WTC11 (cell line): Measurements from ENCODE around the gene CPNE8. TPM values are rescaled to one million over a fixed set of nuclear protein-coding genes. Genes with fewer than 3 reads are reported as not detected.

Source experiments
- ATAC-seq: fragments of 200-7000 bp; cut with Tn5 transposase; 2 replicates; pipeline ENCODE4 v1.10.0; 2021; ENCODE audit warnings: mild to moderate bottlenecking, moderate library complexity
- CTCF ChIA-PET: fragments of 300-600 bp; sonication (Branson Sonifier 250); formaldehyde crosslinking; loops from one replicate; lab custom pipeline; 2021; ENCODE audit warnings: antibody characterized with exemption; lab: Charles Lee
- POLR2A ChIA-PET: fragments of 350-600 bp; sonication (Branson Sonifier 250); formaldehyde crosslinking; loops from one replicate; lab custom pipeline; 2021; ENCODE audit warnings: antibody characterized with exemption; lab: Charles Lee
- DNase-seq: peaks from one replicate; pipeline ENCODE4 v3.0.0; 2021; ENCODE audit warnings: low spot score
- H3K27ac Mint-ChIP-seq: 2 replicates; pipeline ENCODE4 v1.8.0; 2021; ENCODE audit warnings: mixed read lengths
- H3K27me3 Mint-ChIP-seq: 2 replicates; pipeline ENCODE4 v1.8.0; 2021; ENCODE audit warnings: low read depth, mild to moderate bottlenecking, moderate library complexity, mixed read lengths
- H3K36me3 Mint-ChIP-seq: 2 replicates; pipeline ENCODE4 v1.8.0; 2021; ENCODE audit warnings: mixed read lengths
- H3K4me1 Mint-ChIP-seq: 2 replicates; pipeline ENCODE4 v1.8.0; 2022; ENCODE audit warnings: mixed read lengths
- H3K4me3 Mint-ChIP-seq: 2 replicates; pipeline ENCODE4 v1.8.0; 2021; ENCODE audit warnings: mild to moderate bottlenecking, moderate library complexity, mixed read lengths
- H3K9me3 Mint-ChIP-seq: 2 replicates; pipeline ENCODE4 v1.8.0; 2021; ENCODE audit warnings: mixed read lengths
- AR ChIP-seq: fragments of 250-450 bp; sonication (Bioruptor Pico); IDR thresholded peaks from 2 replicates; pipeline ENCODE4 v1.9.0; 2021; ENCODE audit warnings: mild to moderate bottlenecking
- ARID4B ChIP-seq: sonication (generic); formaldehyde crosslinking; IDR thresholded peaks from 2 replicates; pipeline ENCODE4 v1.8.0; 2023; ENCODE audit warnings: missing genetic modification reagents, mild to moderate bottlenecking, borderline replicate concordance
- CTCF ChIP-seq: fragments of 200-600 bp; IDR thresholded peaks from 2 replicates; pipeline ENCODE4 v1.8.0; 2022; ENCODE audit warnings: antibody characterized with exemption
- E2F4 ChIP-seq: sonication (generic); formaldehyde crosslinking; IDR thresholded peaks from 2 replicates; pipeline ENCODE4 v1.8.1; 2022; ENCODE audit warnings: low read depth, mild to moderate bottlenecking, moderate library complexity, missing genetic modification reagents, borderline replicate concordance
- EMX1 ChIP-seq: fragments of 250-450 bp; sonication (Bioruptor Pico); IDR thresholded peaks from 2 replicates; pipeline ENCODE4 v1.8.0; 2021; ENCODE audit warnings: mild to moderate bottlenecking
- FOXK1 ChIP-seq: sonication (generic); formaldehyde crosslinking; IDR thresholded peaks from 2 replicates; pipeline ENCODE4 v1.8.0; 2022; ENCODE audit warnings: mild to moderate bottlenecking, moderate library complexity, missing genetic modification reagents
- IRF1 ChIP-seq: sonication (generic); formaldehyde crosslinking; IDR thresholded peaks from 2 replicates; pipeline ENCODE4 v1.8.0; 2023; ENCODE audit warnings: missing genetic modification reagents
- JUN ChIP-seq: sonication (generic); formaldehyde crosslinking; IDR thresholded peaks from 2 replicates; pipeline ENCODE4 v1.8.0; 2023; ENCODE audit warnings: mild to moderate bottlenecking, missing genetic modification reagents
- MYBL2 ChIP-seq: sonication (generic); formaldehyde crosslinking; IDR thresholded peaks from 2 replicates; pipeline ENCODE4 v1.8.1; 2023; ENCODE audit warnings: mild to moderate bottlenecking, moderate library complexity, missing genetic modification reagents
- NFE2L1 ChIP-seq: sonication (generic); formaldehyde crosslinking; IDR thresholded peaks from 2 replicates; pipeline ENCODE4 v1.8.1; 2023; ENCODE audit warnings: missing genetic modification reagents
- TEAD1 ChIP-seq: sonication (generic); formaldehyde crosslinking; IDR thresholded peaks from 2 replicates; pipeline ENCODE4 v1.8.0; 2022; ENCODE audit warnings: mild to moderate bottlenecking, missing genetic modification reagents
- ZBTB21 ChIP-seq: sonication (generic); formaldehyde crosslinking; IDR thresholded peaks from 2 replicates; pipeline ENCODE4 v1.8.1; 2023; ENCODE audit warnings: mild to moderate bottlenecking, missing genetic modification reagents, borderline replicate concordance
- ZNF232 ChIP-seq: sonication (generic); formaldehyde crosslinking; IDR thresholded peaks from 2 replicates; pipeline ENCODE4 v1.8.0; 2022; ENCODE audit warnings: mild to moderate bottlenecking, missing genetic modification reagents
- ZNF532 ChIP-seq: fragments of 250-450 bp; sonication (Bioruptor Pico); IDR thresholded peaks from 2 replicates; pipeline ENCODE4 v1.9.0; 2021; ENCODE audit warnings: mild to moderate bottlenecking, borderline replicate concordance
- total RNA-seq: library from RNA; stranded (reverse); gene quantifications from 3 replicates; pipeline ENCODE4 v1.2.3, GENCODE V29; 2021
- TF ChIP-seq, protein P1 (sequence below): sonication (generic); formaldehyde crosslinking; IDR thresholded peaks from 2 replicates; pipeline ENCODE4 v1.8.1; 2023; ENCODE audit warnings: mild to moderate bottlenecking, missing genetic modification reagents, borderline replicate concordance
- TF ChIP-seq, protein P2 (sequence below): sonication (generic); formaldehyde crosslinking; IDR thresholded peaks from 2 replicates; pipeline ENCODE4 v1.8.0; 2022; ENCODE audit warnings: mild to moderate bottlenecking, missing genetic modification reagents

Gene CPNE8
- total RNA-seq, 1 experiment from 2014 or later, result 8.3 TPM

DNA sequence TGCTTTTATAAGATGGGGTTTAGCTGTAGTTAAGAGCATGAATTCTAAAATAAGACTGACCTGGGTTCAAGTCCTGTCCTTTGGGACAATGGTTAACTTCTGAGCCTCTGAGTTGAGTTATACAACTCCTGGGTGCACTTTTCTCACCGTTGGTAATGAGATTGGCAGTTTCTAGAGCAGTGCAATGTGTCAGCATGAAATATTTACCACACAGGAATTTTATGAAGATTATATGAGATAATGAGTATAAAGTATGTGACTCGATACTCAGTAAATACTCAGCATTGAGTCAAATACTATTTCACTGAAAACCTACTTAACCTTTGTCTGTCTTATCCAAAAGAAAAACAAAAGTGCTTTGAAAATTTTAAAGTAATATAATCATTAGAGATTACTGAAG lies 214.2 kb downstream of the CPNE8 start:
- no peak overlapping the region for H3K27ac Mint-ChIP-seq
- DNase-seq (no peak), ATAC-seq (no peak)
- H3K9me3 Mint-ChIP-seq, result no peaks in the 10 kb centered on the region
- ChIA-PET CTCF (interaction anchor here (0.6 kb wide), 1 partner anchor 27 kb away, joined by 3 read pairs; no protein-coding TSS in a partner anchor), POLR2A (no interaction called here)
- H3K36me3 Mint-ChIP-seq, result no peaks in the 10 kb centered on the region
- no peaks in the 10 kb centered on the region for H3K27me3 Mint-ChIP-seq
- no peak overlapping the region for H3K4me3 Mint-ChIP-seq
- H3K4me1 Mint-ChIP-seq, result peaks cover 19% of the 10 kb centered on the region
- no peak for TF ChIP-seq AR (CRISPR knock-in tag)
- TF ChIP-seq, protein P1, sequence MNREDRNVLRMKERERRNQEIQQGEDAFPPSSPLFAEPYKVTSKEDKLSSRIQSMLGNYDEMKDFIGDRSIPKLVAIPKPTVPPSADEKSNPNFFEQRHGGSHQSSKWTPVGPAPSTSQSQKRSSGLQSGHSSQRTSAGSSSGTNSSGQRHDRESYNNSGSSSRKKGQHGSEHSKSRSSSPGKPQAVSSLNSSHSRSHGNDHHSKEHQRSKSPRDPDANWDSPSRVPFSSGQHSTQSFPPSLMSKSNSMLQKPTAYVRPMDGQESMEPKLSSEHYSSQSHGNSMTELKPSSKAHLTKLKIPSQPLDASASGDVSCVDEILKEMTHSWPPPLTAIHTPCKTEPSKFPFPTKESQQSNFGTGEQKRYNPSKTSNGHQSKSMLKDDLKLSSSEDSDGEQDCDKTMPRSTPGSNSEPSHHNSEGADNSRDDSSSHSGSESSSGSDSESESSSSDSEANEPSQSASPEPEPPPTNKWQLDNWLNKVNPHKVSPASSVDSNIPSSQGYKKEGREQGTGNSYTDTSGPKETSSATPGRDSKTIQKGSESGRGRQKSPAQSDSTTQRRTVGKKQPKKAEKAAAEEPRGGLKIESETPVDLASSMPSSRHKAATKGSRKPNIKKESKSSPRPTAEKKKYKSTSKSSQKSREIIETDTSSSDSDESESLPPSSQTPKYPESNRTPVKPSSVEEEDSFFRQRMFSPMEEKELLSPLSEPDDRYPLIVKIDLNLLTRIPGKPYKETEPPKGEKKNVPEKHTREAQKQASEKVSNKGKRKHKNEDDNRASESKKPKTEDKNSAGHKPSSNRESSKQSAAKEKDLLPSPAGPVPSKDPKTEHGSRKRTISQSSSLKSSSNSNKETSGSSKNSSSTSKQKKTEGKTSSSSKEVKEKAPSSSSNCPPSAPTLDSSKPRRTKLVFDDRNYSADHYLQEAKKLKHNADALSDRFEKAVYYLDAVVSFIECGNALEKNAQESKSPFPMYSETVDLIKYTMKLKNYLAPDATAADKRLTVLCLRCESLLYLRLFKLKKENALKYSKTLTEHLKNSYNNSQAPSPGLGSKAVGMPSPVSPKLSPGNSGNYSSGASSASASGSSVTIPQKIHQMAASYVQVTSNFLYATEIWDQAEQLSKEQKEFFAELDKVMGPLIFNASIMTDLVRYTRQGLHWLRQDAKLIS (CRISPR knock-in tag), result no peak
- TF ChIP-seq IRF1 (CRISPR knock-in tag), result no peak
- no peak for TF ChIP-seq ARID4B (CRISPR knock-in tag)
- TF ChIP-seq FOXK1, result no peak
- TF ChIP-seq ZNF232 (CRISPR knock-in tag), result no peak
- TF ChIP-seq, protein P2, sequence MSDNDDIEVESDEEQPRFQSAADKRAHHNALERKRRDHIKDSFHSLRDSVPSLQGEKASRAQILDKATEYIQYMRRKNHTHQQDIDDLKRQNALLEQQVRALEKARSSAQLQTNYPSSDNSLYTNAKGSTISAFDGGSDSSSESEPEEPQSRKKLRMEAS (CRISPR knock-in tag), result no peak
- TF ChIP-seq NFE2L1 (CRISPR knock-in tag), result no peak
- no peak for TF ChIP-seq CTCF
- TF ChIP-seq ZNF532 (CRISPR knock-in tag), result no peak
- no peak for TF ChIP-seq MYBL2 (CRISPR knock-in tag)
- no peak for TF ChIP-seq E2F4 (CRISPR knock-in tag)
- no peak for TF ChIP-seq ZBTB21 (CRISPR knock-in tag)
- no peak for TF ChIP-seq EMX1
- no peak for TF ChIP-seq JUN (CRISPR knock-in tag)
- no peak for TF ChIP-seq TEAD1
